HCT116 (cell line): Measurements from ENCODE around the gene MN1. TPM values are rescaled to one million over a fixed set of nuclear protein-coding genes. Genes with fewer than 3 reads are reported as not detected.

Source experiments
- ATAC-seq: fragments of 200-7000 bp; cut with Tn5 transposase; 2 replicates; pipeline ENCODE4 v1.9.1; 2020; ENCODE audit warnings: mild to moderate bottlenecking, moderate library complexity
- BruUV-seq: library from RNA; stranded (reverse); fragments of 400-500 nt; replicated peaks from 2 replicates; lab custom pipeline; 2021; lab: Mats Ljungman, UMichigan
- CTCF ChIA-PET: fragments of 300-600 bp; sonication (Branson Sonifier 250); formaldehyde crosslinking; loops from one replicate; lab custom pipeline; 2021; ENCODE audit warnings: antibody characterized with exemption; lab: Charles Lee
- POLR2A ChIA-PET: fragments of 300-600, 350-600 bp; sonication (Branson Sonifier 250); formaldehyde crosslinking; loops from one replicate; lab custom pipeline; 2021; ENCODE audit warnings: antibody characterized with exemption; lab: Charles Lee
- RAD21 ChIA-PET, 2 experiments: fragments of 300-600 bp; sonication (Branson Sonifier 250); formaldehyde crosslinking; loops; one replicate each; lab custom pipeline; 2023; ENCODE audit warnings: low total read pairs in 2 of 2; ENCODE audit not compliant: uncharacterized antibody in 2 of 2, unreplicated experiment in 2 of 2, low non-redundant PET in 1 of 2; lab: Charles Lee
- DNase-seq: peaks from one replicate; pipeline ENCODE4 v3.0.0-alpha.2; 2010; ENCODE audit warnings: low read depth, low spot score
- H2AFZ ChIP-seq: fragments of 200-600 bp; shearing (Covaris generic), sonication (generic); 2 replicates; pipeline ENCODE4 v1.6.1; 2017; ENCODE audit warnings: low read depth, mixed run types, mixed read lengths, antibody characterized with exemption, low read length; ENCODE audit not compliant: poor library complexity, severe bottlenecking
- H3K27ac ChIP-seq: 2 replicates; pipeline ENCODE4 v1.5.1; 2012; ENCODE audit warnings: low read depth, low read length
- H3K27me3 ChIP-seq: fragments of 200-600 bp; sonication (generic); 2 replicates; pipeline ENCODE4 v1.6.1; 2016; ENCODE audit warnings: mixed run types, low read length, mixed read lengths; ENCODE audit not compliant: insufficient read depth
- H3K36me3 ChIP-seq, 2 experiments: fragments of 200-500 bp in 1 of 2; fragments of 200-600 bp in 1 of 2; sonication (Bioruptor generic) in 1 of 2; sonication (generic) in 1 of 2; 2 replicates each; pipeline versions ENCODE4 v1.5.1 to v1.6.1; 2014 to 2016; ENCODE audit warnings: low read length in 2 of 2, inconsistent platforms in 1 of 2, mixed read lengths in 1 of 2, mixed run types in 1 of 2; ENCODE audit not compliant: insufficient read depth in 2 of 2, control insufficient read depth in 1 of 2
- H3K4me1 ChIP-seq, 2 experiments: fragments of 200-600 bp in 1 of 2; sonication (generic) in 1 of 2; 2 replicates each; pipeline versions ENCODE4 v1.5.1 to v1.6.1; 2012 to 2017; ENCODE audit warnings: low read length in 2 of 2, inconsistent platforms in 1 of 2, mild to moderate bottlenecking in 1 of 2, mixed read lengths in 1 of 2, mixed run types in 1 of 2, moderate library complexity in 1 of 2; ENCODE audit not compliant: insufficient read depth in 2 of 2, control insufficient read depth in 1 of 2
- H3K4me2 ChIP-seq: fragments of 200-600 bp; sonication (generic); 2 replicates; pipeline ENCODE4 v1.6.1; 2017; ENCODE audit warnings: mixed run types, low read length, mixed read lengths
- H3K4me3 ChIP-seq, 2 experiments: fragments of 200-600 bp in 1 of 2; sonication (generic) in 1 of 2; replicated peaks in 1 of 2; 2 replicates each; pipeline ENCODE4 v1.5.1; 2011 to 2016; ENCODE audit warnings: low read length in 2 of 2, control low read depth in 1 of 2, low read depth in 1 of 2, mild to moderate bottlenecking in 1 of 2, mixed read lengths in 1 of 2, mixed run types in 1 of 2
- H3K79me2 ChIP-seq: fragments of 200-600 bp; sonication (generic); 2 replicates; pipeline ENCODE4 v1.6.1; 2017; ENCODE audit warnings: mild to moderate bottlenecking, mixed run types, low read length, moderate library complexity, mixed read lengths; ENCODE audit not compliant: insufficient read depth
- H3K9ac ChIP-seq: fragments of 200-600 bp; sonication (generic); 2 replicates; pipeline ENCODE4 v1.6.1; 2016; ENCODE audit warnings: low read length, mixed read lengths
- H3K9me2 ChIP-seq: fragments of 200-600 bp; sonication (generic), shearing (Covaris generic); 2 replicates; pipeline ENCODE4 v1.6.1; 2017; ENCODE audit warnings: mixed run types, mild to moderate bottlenecking, moderate library complexity; ENCODE audit not compliant: insufficient read depth
- H3K9me3 ChIP-seq, 2 experiments: fragments of 200-500 bp in 1 of 2; fragments of 200-600 bp in 1 of 2; sonication (Bioruptor generic) in 1 of 2; sonication (generic) in 1 of 2; 2 replicates each; pipeline ENCODE4 v1.6.1; 2014 to 2017; ENCODE audit warnings: low read length in 2 of 2, mixed read lengths in 2 of 2, inconsistent platforms in 1 of 2, low read depth in 1 of 2, mild to moderate bottlenecking in 1 of 2, mixed run types in 1 of 2, moderate library complexity in 1 of 2; ENCODE audit not compliant: control insufficient read depth in 1 of 2, insufficient read depth in 1 of 2
- H4K20me1 ChIP-seq: fragments of 200-600 bp; sonication (generic), shearing (Covaris generic); 2 replicates; pipeline ENCODE4 v1.6.1; 2017; ENCODE audit warnings: mixed run types, mild to moderate bottlenecking, moderate library complexity; ENCODE audit not compliant: insufficient read depth
- ATF3 ChIP-seq: IDR thresholded peaks from 2 replicates; pipeline ENCODE4 v1.6.1; 2012
- CEBPB ChIP-seq: IDR thresholded peaks from 2 replicates; pipeline ENCODE4 v1.6.1; 2012; ENCODE audit warnings: low read depth
- CTCF ChIP-seq, 3 experiments: fragments of 200-600 bp in 1 of 3; sonication (generic) in 1 of 3; IDR thresholded peaks in 2 of 3; conservative IDR thresholded peaks in 1 of 3; 2 replicates each; pipeline ENCODE4 v1.5.1; 2012 to 2017; ENCODE audit warnings: low read depth in 2 of 3, low read length in 2 of 3, antibody characterized with exemption in 1 of 3, borderline replicate concordance in 1 of 3, control low read depth in 1 of 3, mild to moderate bottlenecking in 1 of 3, mixed read lengths in 1 of 3, mixed run types in 1 of 3, moderate library complexity in 1 of 3; ENCODE audit not compliant: insufficient read depth in 1 of 3
- EGR1 ChIP-seq: IDR thresholded peaks from 2 replicates; pipeline ENCODE4 v1.6.1; 2012; ENCODE audit warnings: low read depth
- JUND ChIP-seq: IDR thresholded peaks from 2 replicates; pipeline ENCODE4 v1.6.1; 2012
- MAX ChIP-seq: IDR thresholded peaks from 2 replicates; pipeline ENCODE4 v1.6.1; 2012
- POLR2A ChIP-seq: IDR thresholded peaks from 2 replicates; pipeline ENCODE4 v1.7.0; 2011; ENCODE audit warnings: borderline replicate concordance; ENCODE audit not compliant: insufficient read depth, insufficient read length; ENCODE audit errors: extremely low read depth
- POLR2AphosphoS5 ChIP-seq: IDR thresholded peaks from 2 replicates; pipeline ENCODE4 v1.6.1; 2011; ENCODE audit warnings: mild to moderate bottlenecking, low read depth, low read length, moderate library complexity
- REST ChIP-seq: IDR thresholded peaks from 2 replicates; pipeline ENCODE4 v1.6.1; 2012; ENCODE audit warnings: low read depth
- SP1 ChIP-seq: IDR thresholded peaks from 2 replicates; pipeline ENCODE4 v1.6.1; 2012; ENCODE audit warnings: low read depth
- SRF ChIP-seq: IDR thresholded peaks from 2 replicates; pipeline ENCODE4 v1.6.1; 2012; ENCODE audit warnings: low read depth
- ZNF274 ChIP-seq: fragments of 200-500 bp; sonication (Bioruptor generic); IDR thresholded peaks from 2 replicates; pipeline ENCODE4 v1.6.1; 2014; ENCODE audit warnings: mild to moderate bottlenecking, low read depth, low read length, inconsistent platforms
- intact Hi-C: fragments of 100-400 bp; cut with micrococcal nuclease; formaldehyde crosslinking; loops from 2 replicates; pipeline ENCODE4 v1.10.0; 2022
- total RNA-seq: library from RNA; stranded (reverse); gene quantifications from one replicate; pipeline ENCODE4 v1.2.1, GENCODE V29; 2021; ENCODE audit not compliant: unreplicated experiment

The MN1 gene
- total RNA-seq, 1 experiment from 2014 or later: 2.9 TPM

- H3K79me2 ChIP-seq: no peaks in the 10 kb centered on the region
- H4K20me1 ChIP-seq: no peaks in the 10 kb centered on the region
- H3K27ac ChIP-seq: no peak overlapping the region
- no peaks in the 10 kb centered on the region for H3K9me2 ChIP-seq
- H3K4me1 ChIP-seq: peaks cover 0 to under 1% of the 10 kb centered on the region in 2 experiments; a peak in 1 of 4 replicates
- TF ChIP-seq CEBPB: no peak
- no peak for TF ChIP-seq JUND
- no peak for TF ChIP-seq MAX
- TF ChIP-seq ZNF274: no peak
- TF ChIP-seq SP1: no peak
- TF ChIP-seq SRF: no peak
- no peak for TF ChIP-seq POLR2A
- no peak for TF ChIP-seq EGR1
- no peak for TF ChIP-seq REST
- no peak for TF ChIP-seq CTCF (IDR thresholded peaks at IDR 0.05 in 2 of 3, conservative IDR thresholded peaks at IDR 0.05 in 1 of 3; ENCODE audit: borderline replicate concordance in 1 of 3, insufficient read depth in 1 of 3, low read depth in 2 of 3, low read length in 2 of 3)
- no peak for TF ChIP-seq ATF3
- no peak for TF ChIP-seq POLR2AphosphoS5
- ATAC-seq (no peak), DNase-seq (no peak)
- ChIA-PET RAD21 (no interaction called here), CTCF (no interaction called here), POLR2A (no interaction called here)
- H3K4me2 ChIP-seq: no peak overlapping the region
- peaks cover 0 to 3% of the 10 kb centered on the region in 2 experiments; a peak in 1 of 4 replicates for H3K9me3 ChIP-seq
- no peak overlapping the region for H2AFZ ChIP-seq
- no peak overlapping the region for H3K9ac ChIP-seq
- no peak overlapping the region for H3K4me3 ChIP-seq
- no TSS peak for BruUV-seq
- no peaks in the 10 kb centered on the region for H3K36me3 ChIP-seq
- no peaks in the 10 kb centered on the region; the same call in 1 of the 2 replicates for H3K27me3 ChIP-seq
- intact Hi-C loops: no loop called here
Measured at GRCh38 chr22:27732841-27733240, 68.7 kb downstream of the MN1 start.
